Measurements from ENCODE around the gene ZNHIT2. TPM values are rescaled to one million over a fixed set of nuclear protein-coding genes. Genes with fewer than 3 reads are reported as not detected.

Gene ZNHIT2
- total and polyA plus RNA-seq, 2 of the 13 experiments (the other 11 are each of a cell fraction or from before 2014, with no cell fraction given): 1.1 to 6.5 TPM

DNA sequence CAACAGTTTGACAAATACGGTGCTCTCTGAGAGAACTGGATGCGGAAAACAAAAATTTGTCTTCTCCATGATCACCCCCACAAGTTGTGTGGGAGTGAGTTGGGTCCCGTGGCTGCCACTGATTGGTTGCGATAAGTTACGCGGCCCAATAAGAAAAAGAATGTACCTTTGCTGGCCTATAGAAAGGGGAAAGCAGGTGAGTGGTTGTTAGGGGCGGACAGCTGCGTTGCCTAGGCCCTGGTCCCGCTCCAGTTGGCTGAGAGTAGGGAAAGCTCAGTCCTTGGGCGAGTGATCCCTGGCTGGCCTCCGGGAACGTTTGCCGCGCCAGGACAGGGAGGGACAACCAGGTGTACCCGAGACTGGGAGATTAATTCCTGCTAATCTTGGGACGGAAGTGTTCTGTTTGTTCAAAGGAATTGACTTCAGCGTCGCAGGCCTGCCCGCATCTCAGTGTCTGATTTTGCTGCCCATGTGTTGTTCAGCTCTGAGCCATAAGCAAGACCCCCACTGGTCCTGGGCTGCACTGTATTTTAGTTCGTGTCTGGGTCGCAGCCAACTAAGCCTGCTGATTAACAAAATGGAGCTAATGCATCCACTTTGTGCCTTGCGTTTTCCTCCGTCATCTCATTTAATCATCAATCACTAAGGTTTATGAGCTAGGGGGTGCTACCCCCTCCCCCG, 17.6 kb upstream of the ZNHIT2 start (continued):
- TF ChIP-seq, protein P1, sequence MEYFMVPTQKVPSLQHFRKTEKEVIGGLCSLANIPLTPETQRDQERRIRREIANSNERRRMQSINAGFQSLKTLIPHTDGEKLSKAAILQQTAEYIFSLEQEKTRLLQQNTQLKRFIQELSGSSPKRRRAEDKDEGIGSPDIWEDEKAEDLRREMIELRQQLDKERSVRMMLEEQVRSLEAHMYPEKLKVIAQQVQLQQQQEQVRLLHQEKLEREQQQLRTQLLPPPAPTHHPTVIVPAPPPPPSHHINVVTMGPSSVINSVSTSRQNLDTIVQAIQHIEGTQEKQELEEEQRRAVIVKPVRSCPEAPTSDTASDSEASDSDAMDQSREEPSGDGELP (IDR thresholded peaks at IDR 0.05; ENCODE audit: borderline replicate concordance, low read depth): peak; percentile 45; the same call in 1 of the 2 replicates
- TF ChIP-seq, protein P2, sequence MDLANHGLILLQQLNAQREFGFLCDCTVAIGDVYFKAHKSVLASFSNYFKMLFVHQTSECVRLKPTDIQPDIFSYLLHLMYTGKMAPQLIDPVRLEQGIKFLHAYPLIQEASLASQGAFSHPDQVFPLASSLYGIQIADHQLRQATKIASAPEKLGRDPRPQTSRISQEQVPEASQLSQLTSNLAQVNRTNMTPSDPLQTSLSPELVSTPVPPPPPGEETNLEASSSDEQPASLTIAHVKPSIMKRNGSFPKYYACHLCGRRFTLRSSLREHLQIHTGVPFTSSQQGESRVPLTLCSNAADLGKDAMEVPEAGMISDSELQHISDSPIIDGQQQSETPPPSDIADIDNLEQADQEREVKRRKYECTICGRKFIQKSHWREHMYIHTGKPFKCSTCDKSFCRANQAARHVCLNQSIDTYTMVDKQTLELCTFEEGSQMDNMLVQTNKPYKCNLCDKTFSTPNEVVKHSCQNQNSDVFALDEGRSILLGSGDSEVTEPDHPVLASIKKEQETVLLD (CRISPR knock-in tag; IDR thresholded peaks at IDR 0.05; ENCODE audit: low read depth): no peak
- TF ChIP-seq ZNF761 (CRISPR knock-in tag; conservative IDR thresholded peaks at IDR 0.05) (no peak), ZSCAN12 (CRISPR knock-in tag; IDR thresholded peaks at IDR 0.05) (no peak), ZMAT3 (CRISPR knock-in tag; conservative IDR thresholded peaks at IDR 0.05) (peak; percentile 22; the same call in 1 of the 2 replicates), ZNF326 (CRISPR knock-in tag; IDR thresholded peaks at IDR 0.05; ENCODE audit: borderline replicate concordance) (no peak), GPN1 (CRISPR knock-in tag; IDR thresholded peaks at IDR 0.05; ENCODE audit: borderline replicate concordance) (no peak), TARDBP (CRISPR knock-in tag; IDR thresholded peaks at IDR 0.05) (no peak), LCORL (IDR thresholded peaks at IDR 0.05) (no peak), LCORL (CRISPR knock-in tag; IDR thresholded peaks at IDR 0.05) (0 out of 2 replicates have a peak, but pooled peaks have one; percentile 3), ARNT (IDR thresholded peaks at IDR 0.05) (no peak), FOXM1 (CRISPR knock-in tag; IDR thresholded peaks at IDR 0.05) (no peak), NBN (conservative IDR thresholded peaks at IDR 0.05) (no peak), AHR (CRISPR knock-in tag; IDR thresholded peaks at IDR 0.05) (no peak), HES4 (CRISPR knock-in tag; IDR thresholded peaks at IDR 0.05; ENCODE audit: borderline replicate concordance) (no peak), FOXK2 (IDR thresholded peaks at IDR 0.05) (no peak), DNMT1 (CRISPR knock-in tag; IDR thresholded peaks at IDR 0.05) (no peak), MIER2 (CRISPR knock-in tag; IDR thresholded peaks at IDR 0.05) (no peak), MAFK (conservative IDR thresholded peaks at IDR 0.05 in 1 of 2, IDR thresholded peaks at IDR 0.05 in 1 of 2; ENCODE audit: low read length in 2 of 2) (no peak)
- TF ChIP-seq, protein P3, sequence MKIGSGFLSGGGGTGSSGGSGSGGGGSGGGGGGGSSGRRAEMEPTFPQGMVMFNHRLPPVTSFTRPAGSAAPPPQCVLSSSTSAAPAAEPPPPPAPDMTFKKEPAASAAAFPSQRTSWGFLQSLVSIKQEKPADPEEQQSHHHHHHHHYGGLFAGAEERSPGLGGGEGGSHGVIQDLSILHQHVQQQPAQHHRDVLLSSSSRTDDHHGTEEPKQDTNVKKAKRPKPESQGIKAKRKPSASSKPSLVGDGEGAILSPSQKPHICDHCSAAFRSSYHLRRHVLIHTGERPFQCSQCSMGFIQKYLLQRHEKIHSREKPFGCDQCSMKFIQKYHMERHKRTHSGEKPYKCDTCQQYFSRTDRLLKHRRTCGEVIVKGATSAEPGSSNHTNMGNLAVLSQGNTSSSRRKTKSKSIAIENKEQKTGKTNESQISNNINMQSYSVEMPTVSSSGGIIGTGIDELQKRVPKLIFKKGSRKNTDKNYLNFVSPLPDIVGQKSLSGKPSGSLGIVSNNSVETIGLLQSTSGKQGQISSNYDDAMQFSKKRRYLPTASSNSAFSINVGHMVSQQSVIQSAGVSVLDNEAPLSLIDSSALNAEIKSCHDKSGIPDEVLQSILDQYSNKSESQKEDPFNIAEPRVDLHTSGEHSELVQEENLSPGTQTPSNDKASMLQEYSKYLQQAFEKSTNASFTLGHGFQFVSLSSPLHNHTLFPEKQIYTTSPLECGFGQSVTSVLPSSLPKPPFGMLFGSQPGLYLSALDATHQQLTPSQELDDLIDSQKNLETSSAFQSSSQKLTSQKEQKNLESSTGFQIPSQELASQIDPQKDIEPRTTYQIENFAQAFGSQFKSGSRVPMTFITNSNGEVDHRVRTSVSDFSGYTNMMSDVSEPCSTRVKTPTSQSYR (CRISPR knock-in tag; IDR thresholded peaks at IDR 0.05; ENCODE audit: borderline replicate concordance): no peak
- TF ChIP-seq, protein P4, sequence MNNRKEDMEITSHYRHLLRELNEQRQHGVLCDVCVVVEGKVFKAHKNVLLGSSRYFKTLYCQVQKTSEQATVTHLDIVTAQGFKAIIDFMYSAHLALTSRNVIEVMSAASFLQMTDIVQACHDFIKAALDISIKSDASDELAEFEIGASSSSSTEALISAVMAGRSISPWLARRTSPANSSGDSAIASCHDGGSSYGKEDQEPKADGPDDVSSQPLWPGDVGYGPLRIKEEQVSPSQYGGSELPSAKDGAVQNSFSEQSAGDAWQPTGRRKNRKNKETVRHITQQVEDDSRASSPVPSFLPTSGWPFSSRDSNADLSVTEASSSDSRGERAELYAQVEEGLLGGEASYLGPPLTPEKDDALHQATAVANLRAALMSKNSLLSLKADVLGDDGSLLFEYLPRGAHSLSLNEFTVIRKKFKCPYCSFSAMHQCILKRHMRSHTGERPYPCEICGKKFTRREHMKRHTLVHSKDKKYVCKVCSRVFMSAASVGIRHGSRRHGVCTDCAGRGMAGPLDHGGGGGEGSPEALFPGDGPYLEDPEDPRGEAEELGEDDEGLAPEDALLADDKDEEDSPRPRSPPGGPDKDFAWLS (CRISPR knock-in tag; IDR thresholded peaks at IDR 0.05; ENCODE audit: borderline replicate concordance): no peak
